LoVo (cell line): ENCODE measurements around the gene STRA8.

Source experiments
- DNase-seq: peaks from one replicate; pipeline ENCODE4 v3.0.0-alpha.2; 2016; ENCODE audit warnings: low spot score

Gene STRA8

DNA sequence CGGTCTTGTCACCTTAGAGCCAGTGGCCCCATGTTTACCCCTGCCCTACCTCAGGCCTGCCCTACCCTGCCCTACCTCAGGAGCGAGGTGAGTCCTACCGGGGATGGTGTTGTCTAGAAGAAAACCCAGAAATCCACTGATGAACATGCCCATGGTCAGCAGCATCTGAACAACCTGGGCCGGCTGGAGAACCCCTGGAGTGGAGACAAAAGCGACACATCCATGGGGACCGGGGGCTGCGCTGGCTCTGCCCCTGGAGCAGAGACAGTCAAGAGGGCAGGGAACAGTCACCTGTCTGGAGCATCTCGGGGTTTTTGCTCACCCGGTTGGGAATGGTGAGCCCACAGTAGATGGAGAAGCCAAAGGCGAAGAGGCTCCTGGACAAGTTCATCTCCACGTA is 36.3 kb downstream of the STRA8 start:
- no peak for DNase-seq

DNA sequence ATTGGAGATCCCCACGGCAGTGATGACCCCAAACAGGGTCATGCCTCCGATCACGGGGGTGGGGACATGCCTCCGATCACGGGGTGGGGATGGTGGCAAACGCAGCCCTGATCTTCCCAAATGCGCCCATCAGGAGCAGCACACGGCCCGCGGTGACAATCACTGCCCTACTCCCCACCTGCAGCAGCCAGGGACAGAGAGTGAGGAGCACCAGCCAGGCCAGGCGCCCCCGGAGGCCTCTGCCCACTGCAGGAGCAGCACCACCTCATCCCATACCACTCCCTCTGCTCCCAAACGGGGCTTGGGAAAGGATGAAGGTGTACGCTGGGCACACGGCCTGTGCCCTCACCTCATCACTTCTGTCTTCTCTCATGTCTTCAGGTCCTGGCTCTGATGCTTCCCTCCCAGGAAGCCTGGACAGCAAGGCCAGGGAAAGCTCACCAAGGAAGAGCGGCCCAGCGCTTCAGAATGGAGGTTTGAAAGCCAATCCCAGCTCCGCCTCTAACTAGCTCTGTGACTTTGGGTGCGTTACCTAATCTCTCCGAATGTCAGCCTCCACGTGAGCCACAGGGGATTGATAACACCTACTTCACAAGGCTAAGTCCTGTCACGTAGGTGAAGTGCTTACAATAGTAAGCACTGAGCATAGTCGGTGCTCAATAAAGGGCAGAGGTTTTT is 37.1 kb downstream of the STRA8 start:
- DNase-seq = no peak

DNA sequence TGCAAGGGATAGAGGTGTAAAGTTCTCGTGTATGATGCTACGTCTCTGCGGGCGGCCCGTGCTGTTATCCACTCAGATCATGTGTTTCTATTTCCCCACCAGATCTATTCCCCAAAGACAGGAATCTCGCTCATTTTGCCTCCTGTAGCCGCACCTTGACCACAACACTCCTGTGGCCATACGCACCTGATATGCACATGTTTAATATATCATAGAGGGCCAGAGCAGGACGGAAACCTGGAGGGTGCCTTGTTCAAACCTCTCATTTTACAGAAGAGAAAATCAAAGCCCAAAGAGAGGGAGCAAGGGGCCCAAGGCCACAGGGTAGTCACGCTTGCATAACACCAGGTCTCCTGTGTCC is 37.6 kb downstream of the STRA8 start:
- DNase-seq = no peak

DNA sequence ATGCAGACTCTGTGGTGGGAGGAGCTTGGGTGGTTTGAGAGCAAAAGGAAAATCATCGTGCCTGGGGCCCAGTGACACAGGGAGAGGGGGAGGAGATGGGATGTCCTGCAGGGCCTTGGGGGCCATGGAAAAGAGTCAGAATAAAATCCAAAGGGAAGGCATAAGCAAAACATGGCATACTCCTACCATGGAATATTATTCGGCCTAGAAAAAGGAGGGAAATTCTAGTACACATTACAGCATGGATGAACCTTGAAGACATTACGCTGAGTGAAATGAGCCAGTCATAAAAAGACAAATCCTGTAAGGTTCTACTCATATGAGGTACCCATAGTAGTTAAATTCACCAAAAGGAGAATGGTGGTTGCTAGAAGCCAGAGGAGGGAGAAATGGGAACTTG is 38.7 kb downstream of the STRA8 start:
- DNase-seq = no peak

DNA sequence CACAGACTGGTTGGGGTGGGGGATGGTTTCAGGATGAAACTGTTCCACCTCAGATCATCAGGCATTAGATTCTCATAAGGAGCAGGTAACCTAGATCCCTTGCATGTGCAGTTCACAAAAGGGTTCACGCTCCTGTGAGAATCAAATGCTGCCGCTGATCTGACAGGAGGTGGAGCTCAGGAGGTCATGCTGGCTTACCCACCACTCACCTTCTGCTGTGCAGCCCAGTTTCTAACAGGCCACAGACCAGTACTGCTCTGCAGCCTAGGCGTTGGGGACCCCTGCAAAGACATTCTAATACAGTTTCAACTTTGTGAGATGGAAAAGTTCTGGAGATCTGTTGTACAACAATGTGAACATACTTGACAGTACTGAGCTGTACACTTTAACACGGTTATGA is 39.9 kb downstream of the STRA8 start:
- DNase-seq = no peak

DNA sequence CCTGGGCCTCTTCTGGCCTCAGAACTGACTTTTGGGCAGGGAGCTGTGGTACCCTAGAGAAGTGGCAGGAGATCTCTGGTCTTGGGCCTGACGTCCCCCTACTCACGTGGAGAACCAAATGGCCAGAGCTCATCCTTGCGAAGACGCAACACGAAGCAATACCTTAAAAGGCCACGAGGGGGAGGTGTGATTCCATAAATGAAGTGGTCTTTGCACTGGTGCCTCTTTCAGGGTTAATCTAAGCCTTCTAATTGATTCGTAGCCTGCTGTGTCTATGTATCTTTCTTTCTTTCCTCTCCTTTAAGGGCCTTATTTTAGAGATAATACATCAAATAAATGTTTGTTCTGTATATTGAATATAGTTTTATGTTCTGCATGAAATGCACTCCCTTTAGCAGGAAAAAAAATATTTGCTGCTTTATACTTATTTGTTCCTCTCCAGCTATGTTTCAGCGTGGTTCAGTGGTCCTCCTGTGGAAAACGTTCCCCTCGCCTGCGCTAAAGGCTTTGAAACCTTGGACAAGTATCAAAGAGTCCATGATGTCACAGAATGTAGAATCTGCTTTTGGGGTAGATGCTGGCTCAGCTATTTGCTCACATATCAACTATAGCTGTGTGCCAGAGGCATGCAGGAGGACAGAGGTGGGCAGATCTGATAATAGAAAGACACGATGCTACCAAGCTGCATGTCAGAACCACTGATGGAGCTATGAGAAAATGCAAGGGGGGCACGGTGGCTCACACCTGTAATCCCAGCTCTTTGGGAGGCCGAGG is 41.0 kb downstream of the STRA8 start:
- DNase-seq = peak; percentile 76

DNA sequence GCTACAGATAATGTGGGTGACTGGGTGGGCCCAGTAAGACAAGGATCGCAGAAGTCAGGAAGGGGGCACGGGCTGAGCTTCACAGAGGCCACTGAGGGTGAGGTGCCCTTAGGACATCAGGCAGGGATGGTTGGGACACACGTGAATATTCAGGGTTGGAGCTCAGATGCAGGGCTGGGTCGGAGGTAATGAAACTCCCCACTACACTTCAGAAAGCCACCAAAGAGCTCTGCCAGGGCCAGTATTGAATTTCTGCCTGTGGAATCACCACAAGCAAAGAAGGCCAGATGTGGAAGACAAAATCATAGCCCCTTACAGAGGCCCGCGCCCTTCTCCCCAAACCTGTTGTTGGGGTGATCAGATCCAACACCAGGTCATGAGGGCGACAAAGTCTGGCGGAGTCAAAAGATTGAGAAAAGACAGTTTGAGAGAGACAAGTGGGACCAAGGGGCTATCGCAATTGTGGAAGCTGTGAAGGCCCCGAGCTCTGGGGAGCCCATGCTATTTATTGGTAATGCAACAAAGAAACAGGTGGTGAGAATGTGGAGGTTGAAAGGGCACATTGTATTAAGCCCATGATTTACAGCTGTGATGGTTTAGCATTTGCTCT is 42.4 kb downstream of the STRA8 start:
- DNase-seq = no peak

DNA sequence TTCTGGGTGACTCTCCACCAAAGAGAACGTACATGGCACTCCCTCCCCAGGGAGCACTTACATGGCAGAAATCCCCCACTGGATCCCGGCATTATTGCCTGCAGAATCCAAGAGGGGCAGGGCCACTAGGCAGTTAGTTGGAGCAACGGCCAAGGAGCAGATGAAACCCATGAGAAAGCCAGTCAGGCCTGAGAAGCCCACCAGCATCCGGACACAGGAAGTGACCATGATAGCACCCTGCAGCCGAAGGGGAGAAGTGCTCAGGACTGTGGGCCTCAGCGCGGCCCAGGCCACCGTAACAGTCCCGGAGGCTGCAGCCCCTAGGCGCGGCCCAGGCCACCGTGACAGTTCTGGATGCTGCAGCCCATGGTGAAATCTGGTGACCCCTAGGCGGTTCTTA is 43.5 kb downstream of the STRA8 start:
- no peak for DNase-seq

DNA sequence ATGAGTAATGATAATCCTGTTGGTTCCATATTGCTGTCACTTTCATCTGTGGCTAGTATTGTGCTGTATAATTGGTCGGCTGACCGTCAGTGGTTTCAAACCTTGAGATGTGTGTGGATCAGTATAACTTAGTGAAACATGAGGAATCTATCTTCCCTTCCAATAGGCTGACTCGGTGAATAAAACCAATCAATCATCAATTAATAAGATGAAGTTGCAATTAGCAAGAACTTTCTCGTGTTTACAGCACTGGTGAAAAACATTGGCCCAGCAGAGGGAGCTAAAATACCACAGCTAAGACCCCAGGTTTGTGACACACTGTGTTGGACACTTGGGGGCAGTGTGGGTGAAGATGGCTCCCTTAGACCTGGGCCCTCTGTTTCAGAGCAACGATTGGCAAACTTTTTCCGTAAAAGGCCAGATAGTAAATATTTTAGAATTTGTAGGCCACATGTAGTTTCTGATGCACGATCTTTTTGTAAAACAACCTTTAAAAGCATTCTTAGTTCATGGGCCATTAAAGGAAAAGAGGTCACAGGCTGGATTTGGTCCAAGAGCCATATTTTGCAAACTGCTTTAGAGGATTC is 47.8 kb downstream of the STRA8 start:
- DNase-seq = peak; percentile 89

DNA sequence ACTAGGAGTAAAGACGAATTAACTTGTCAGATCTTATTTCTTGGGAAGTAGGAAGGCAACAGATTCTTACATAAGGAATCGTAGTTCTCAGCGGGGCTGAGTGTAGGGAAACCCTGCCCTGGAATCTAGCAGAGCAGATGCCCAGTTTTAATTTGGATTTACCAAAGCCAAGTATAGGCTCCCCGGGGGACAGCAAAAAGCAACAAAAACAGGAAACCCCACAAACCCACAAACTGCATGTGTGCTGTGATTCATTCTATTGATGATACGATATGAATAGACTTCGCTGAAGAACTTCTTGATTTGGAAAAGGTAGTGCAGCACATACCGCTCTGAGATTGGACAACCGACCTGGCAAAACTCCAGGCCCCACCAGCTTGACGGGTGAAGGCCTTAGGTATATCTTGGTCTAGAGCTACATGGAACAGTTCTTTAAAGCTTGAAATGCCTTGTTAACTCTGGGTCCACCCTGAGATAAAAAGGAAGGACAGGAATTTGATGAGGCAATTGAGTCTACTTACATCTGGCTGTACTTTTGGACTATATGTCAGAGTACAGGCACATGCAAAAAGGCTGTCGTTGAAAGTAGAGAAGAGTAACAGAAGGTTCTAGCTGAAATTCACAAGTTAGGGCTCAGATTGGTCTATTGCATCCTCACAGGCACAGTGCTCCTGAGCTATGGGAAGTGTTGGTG is 49.1 kb downstream of the STRA8 start:
- DNase-seq = no peak

DNA sequence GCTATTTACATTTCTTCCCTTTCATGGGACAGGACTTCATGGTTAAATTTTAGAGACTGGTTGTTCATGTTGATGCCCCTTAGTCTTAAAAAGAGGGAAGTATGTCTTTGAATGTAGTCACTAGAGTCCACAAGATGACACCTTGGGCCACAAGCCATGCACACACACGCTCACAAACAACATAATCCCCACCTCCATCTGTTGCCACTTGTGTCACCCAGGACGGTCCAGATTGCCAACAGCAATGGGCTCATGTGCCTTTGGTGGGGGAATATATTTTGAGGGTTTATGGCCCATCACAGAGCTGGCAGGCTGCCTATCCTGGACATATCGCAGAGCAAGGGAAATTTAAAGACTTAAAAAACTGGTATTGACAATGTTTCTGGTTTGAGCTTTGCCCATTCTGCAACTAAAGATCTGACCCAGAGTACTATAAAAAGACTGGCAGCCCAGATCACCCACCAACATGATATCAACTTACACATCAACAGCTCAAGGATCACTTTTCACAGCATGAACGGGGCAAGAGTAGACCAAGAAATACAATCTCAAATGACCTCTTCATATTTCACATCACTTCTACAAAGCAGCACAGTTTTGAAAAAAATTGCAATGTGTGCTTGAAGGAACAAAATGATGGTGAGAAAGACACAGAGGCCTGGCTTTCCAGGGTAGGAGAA is 50.5 kb downstream of the STRA8 start:
- DNase-seq = no peak

DNA sequence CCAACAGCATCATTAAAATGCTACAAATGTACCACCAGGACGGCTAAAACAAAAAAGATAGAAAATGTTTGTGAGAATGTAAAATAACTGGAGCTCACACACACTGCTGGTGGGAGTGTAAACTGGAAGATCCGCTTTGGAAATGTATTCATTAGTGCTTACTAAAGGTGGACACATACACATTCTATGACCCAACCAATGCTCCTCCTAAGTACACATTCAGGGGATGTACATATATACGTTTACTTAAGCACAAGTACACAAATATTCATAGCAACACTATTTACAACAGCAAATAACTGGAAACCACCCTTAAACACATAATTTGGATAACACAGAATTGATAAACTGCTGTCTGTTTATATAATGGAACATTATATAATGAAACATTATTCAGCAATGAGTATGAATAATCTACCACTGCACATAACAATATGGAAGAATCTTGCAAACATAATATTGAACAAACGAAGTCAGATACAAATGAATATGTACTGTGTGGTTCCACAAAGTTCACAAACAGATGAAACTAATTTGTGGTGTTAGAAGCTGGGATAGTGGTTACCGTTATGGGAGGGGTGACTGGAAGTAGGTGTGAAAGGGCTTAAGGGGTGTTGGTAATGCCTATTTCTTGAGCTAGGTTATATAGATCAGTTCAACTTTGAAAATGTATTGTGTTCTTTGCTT is 52.1 kb downstream of the STRA8 start:
- DNase-seq = no peak

DNA sequence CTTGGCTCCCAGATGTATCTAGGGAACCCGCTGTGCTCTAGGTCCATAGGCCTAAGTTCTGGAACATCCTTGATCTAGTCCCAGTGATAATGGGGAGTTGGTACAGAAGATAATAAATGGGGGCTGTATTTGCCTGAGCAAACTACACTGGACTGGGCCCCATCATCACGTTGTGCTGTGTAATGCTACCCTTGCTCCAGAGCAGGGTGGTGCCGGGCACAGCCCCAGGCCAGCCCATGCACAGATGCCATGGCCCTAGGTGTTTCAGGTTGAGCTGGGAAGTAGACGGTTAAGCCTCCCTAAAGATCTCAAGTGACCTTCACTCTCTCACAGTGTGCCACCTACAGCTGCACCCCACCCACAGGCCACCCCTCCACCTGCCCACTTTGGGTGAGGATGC is 53.2 kb downstream of the STRA8 start:
- DNase-seq = no peak

DNA sequence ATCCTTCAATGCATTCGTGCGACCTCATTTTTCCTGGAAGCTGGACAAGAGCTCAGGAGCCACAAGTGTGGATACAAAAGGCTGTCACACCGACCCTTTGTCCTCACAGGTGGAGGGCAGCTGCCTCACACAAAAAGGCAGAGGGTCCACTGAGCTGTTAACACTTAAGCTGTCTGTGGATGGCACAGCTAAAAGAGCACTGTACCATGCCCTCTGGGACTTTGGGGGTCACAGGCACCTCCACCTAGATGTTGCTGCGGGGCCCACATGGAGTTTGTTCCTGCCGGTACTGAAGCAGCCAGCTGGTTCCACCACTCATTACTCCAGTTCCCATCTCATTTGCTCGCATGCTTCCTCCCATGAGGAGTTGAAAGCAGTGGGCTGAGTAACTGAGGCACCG is 57.0 kb downstream of the STRA8 start:
- no peak for DNase-seq

DNA sequence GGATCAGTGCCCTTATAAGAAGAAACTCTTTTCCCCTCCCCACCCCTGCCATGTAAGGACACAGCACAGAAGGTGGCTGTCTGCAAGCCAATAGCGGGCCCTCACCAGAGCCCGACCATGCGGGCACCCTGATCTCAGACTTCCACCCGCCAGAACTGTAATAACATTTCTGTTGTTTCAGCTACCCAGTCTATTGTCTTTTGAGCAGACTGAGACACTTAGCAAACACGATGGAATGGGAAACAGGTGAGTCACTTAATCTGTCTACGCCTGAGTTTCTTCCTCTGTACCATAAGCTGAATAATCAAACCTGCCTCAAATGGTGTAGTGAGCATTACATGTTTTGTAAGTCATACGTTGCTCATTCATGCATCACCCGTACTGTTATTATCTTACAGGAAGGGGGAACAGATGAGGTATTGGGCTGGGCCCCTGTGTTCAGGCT is 58.2 kb downstream of the STRA8 start:
- DNase-seq = no peak

DNA sequence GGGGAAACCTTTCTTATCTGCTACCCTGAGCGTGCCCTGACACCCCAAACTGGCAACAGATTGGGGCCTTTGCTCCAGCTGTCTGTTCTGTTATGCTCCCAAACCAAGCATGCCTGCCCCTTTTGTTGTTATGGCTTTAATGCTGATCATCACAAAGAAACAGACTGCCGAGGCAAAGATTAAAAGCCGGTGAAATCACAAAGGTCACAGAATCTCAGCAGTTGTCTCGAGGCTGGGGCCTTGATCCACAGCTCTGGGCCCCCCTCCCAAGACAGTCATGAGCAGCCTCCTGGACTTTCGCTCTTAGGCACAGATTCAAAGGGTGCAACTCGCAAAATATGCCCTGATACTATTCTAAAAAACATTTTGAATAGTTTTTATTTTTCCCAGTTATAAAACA is 65.6 kb downstream of the STRA8 start:
- DNase-seq = no peak

DNA sequence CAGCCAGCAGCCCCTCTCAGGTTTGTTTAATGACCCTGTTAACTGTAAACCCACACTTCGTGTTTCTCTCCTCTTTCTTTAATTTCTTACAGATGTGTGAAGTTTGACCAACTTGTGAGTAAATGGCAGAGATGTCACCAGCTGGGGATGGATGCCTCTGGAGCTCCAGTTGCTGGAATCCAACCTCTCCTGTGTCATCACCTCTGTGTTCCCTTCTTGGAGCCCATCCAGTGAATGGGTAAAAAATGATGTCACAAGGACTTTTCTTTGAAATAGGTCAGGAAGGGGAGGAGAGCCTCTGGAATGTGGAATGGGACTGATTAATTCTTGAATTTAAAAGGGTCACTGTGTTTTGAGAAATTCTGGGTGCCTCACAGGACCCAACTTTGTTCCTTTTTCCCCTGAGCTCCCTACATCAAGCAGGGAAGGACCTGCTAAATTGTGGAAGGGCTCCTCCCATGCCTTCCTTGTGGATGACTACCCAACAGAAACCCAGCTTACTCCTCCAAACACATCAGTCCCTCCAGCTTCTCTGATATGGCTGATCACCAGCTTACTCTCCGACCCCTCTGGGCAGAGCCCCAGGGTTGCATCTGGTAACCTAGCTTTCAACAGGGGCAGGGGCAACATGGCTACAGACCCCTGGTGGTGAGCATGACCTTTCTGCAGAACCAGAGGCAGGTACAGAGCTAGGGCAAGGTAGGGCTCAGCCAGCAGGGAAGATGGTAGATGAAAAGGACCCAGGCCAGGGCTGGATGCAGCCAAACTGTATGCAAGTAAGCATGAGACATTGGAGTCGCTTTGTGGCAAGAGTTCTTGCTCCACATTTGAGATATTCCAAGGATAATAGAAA is 67.5 kb downstream of the STRA8 start:
- DNase-seq = no peak
